GM12874 (cell line): ENCODE results near the gene NUDT17.

Experiments
- TF ChIP-seq, protein P1 (sequence below): IDR thresholded peaks from 2 replicates; pipeline ENCODE4 v1.5.1; 2011; ENCODE audit warnings: low read depth, mild to moderate bottlenecking, control low read depth, low read length, moderate library complexity; ENCODE audit not compliant: insufficient read depth

Gene NUDT17

DNA sequence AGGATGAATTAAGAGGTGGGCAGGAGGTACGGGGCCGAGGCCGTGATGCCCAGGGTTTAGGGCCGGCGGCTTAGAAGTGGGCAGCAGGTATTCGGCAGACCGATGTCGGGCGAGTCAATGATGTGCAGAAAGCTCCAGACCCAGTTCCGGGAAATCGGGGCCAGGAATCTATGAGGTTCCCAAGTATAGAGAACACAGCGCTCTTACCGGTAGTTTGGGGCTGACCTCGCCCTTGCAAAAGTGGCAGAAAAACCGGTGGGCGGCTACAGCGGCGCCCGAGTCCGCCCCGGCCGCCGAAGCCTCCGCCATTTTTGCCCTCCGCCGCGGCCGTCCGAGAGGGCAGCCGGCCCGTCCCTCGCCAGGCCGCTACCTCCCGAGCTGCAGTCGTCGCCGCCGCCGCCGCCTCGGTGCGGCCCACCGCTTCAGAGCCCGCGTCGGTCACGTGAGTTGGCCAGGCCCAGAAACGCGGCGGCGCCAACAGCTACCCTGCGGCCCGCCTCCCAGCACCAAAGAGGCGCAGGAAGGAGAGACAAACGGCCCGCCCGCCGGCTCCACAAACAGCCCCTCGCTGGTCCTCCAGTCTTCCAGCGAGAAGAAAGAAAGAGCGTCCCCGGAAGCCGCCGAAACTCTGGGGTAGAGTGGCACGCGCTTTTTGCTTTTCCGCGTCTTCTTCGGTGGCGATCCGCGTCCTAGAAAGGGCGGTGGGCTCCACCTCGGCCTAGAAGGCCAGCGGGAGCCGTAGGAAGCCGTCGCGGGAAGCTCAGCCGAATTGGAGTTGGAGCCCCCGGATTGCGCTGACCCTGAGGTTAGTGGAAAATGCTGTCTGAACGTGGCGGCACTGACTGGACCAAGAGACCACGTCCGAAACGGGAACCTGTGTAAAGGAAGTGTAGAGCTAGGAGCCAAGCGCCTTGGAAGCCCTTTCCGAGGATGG, 21.6 kb upstream of the NUDT17 start, which contains the start of the genes POLR3C and RNF115:
POLR3C (plus strand) TSS at position 636 of the 934 bp plus-strand sequence. CDS start 1,577 bp downstream, outside the sequence.
RNF115 (minus strand) TSS at position 531 of the 934 bp plus-strand sequence; CDS start at position 309, 222 bp downstream.
- TF ChIP-seq, protein P1, sequence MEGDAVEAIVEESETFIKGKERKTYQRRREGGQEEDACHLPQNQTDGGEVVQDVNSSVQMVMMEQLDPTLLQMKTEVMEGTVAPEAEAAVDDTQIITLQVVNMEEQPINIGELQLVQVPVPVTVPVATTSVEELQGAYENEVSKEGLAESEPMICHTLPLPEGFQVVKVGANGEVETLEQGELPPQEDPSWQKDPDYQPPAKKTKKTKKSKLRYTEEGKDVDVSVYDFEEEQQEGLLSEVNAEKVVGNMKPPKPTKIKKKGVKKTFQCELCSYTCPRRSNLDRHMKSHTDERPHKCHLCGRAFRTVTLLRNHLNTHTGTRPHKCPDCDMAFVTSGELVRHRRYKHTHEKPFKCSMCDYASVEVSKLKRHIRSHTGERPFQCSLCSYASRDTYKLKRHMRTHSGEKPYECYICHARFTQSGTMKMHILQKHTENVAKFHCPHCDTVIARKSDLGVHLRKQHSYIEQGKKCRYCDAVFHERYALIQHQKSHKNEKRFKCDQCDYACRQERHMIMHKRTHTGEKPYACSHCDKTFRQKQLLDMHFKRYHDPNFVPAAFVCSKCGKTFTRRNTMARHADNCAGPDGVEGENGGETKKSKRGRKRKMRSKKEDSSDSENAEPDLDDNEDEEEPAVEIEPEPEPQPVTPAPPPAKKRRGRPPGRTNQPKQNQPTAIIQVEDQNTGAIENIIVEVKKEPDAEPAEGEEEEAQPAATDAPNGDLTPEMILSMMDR: no peak

DNA sequence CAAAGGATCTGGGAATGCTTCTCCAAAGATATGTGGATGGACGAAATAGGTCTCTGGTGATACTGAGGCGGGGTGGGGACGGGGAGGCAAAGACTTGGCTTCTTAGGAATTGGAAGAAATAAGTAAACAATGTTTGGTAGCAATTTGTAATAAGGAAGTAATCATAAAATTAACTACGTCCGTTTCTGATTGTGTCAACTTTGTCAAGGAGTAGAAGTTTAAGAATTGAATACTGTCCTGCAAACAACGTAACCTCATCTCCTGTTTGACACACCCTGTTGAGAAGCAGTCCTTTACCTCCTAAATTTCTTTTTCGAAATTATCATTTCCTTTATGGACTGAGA, 21.0 kb upstream of the NUDT17 start:
- TF ChIP-seq, protein P1: no peak

DNA sequence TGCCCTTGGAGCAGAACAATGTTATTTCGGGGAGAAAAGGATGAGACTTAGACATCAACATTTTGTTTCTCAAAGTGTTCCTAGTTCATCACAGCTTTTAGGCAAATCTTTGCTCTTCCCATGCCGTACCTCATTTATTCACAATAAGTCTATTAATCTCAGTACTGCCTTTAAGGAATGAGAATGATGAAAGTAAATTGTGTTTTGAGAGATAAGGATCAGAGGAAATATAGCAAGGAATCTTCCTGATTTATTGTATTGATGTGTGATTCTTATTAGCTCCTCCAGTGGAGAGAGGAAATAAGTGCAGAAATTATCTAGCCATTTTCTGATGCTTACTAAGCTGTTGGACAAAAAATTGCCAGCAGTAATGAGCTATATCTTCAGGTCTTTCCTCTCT, 19.4 kb upstream of the NUDT17 start:
- TF ChIP-seq, protein P1: no peak

DNA sequence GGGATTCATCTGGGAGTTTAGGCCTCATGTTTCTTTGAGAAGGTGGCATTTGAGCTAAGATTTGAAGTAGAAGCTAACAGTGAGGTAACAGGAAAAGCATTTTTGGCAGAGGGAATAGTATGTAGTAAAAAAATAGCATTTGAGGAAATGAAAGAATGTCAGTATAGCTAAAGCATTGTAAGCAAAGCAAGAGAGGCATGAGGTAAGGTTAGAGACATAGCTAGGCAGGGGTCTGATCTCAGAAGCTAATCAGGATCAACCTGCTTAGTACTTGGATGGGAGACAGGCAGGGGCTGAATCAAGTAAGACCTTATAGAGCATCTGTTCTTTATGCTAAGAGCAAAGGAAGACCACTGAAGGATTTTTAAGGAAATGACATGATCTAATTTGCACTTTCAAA, 17.5 kb upstream of the NUDT17 start:
- TF ChIP-seq, protein P1: no peak

- TF ChIP-seq, protein P1: no peak
These were observed 16.9 kb upstream of the NUDT17 start for GRCh38 chr1:145828367-145829026.

GRCh38 chr1:145837656-145838055, 7.8 kb upstream of the NUDT17 start:
- TF ChIP-seq, protein P1: no peak

DNA sequence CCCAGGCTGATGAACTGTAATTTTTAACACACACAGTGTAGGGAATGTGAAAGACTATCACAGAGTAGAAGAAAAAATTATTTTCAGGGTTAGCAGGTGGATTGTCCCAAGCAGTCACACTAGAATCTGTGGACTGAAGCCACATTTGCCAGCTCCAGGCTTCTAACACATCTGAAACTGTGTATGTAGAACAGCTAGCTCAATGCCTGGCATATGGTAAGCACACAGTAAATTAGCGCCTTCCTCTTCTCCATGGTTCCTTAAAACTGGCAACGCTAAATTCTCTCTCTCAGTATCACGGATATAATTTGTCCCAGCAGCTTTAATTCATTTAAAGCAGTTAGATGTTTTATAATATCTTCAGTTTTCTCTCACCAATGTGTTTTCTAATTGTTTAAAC, 2.4 kb upstream of the NUDT17 start:
- TF ChIP-seq, protein P1: no peak
